GM19463 (cell line): ENCODE data around the gene SCN4A.
"Not testable (repeated sequence)": the region's sequence is repeated elsewhere in the genome, so short reads cannot be mapped to it uniquely, and the experiment has no call there.

Experiments used
- ATAC-seq: cut with Tn5 transposase; IDR thresholded peaks from one replicate; pipeline ENCODE4 v1.9.1; 2021; ENCODE audit warnings: mild to moderate bottlenecking, moderate library complexity; ENCODE audit not compliant: unreplicated experiment

Gene SCN4A

GRCh38 chr17:63889026-63889848, 83.5 kb downstream of the SCN4A start:
- not testable (repeated sequence) for ATAC-seq
